ENCODE measurements around the gene RNF213. TPM values are rescaled to one million over a fixed set of nuclear protein-coding genes. Genes with fewer than 3 reads are reported as not detected.
A peak's percentile ranks its signal among the peaks of the same experiment; 100 is the strongest.

The RNF213 gene
- total and polyA plus RNA-seq, 4 donors = 67.0 to 198 (median 106) TPM

GRCh38 chr17:80415626-80416137, 155.0 kb downstream of the RNF213 start:
- DNase-seq (no peak), ATAC-seq (ENCODE audit: insufficient read depth, low FRiP score) (no peak)
- H3K4me1 ChIP-seq (ENCODE audit: control insufficient read depth in 5 of 5, insufficient read depth in 5 of 5, low read length in 5 of 5) = peaks cover 0 to 17% (median 11%) of the 10 kb centered on the region in 5 donors
- WGBS, 2 donors = 9 to 12% methylated on average over 39 of the region's 39 CpGs
- H3K27me3 ChIP-seq (ENCODE audit: control insufficient read depth in 3 of 3, insufficient read depth in 3 of 3, low read length in 2 of 3) = no peaks in the 10 kb centered on the region
- H3K4me3 ChIP-seq = peak overlapping the region; percentile 77
- H3K9me3 ChIP-seq (ENCODE audit: control insufficient read depth in 4 of 4, insufficient read depth in 3 of 4, low read length in 3 of 4) = no peaks in the 10 kb centered on the region
- peaks cover 0 to 29% (median 2%) of the 10 kb centered on the region in 4 donors for H3K36me3 ChIP-seq (ENCODE audit: control insufficient read depth in 4 of 4, insufficient read depth in 4 of 4, low read length in 4 of 4)
- H3K27ac ChIP-seq (ENCODE audit: low read depth in 1 of 2, low read length in 1 of 2) = peak overlapping the region; percentile 89 to 92
- TF ChIP-seq CTCF (IDR thresholded peaks at IDR 0.05; ENCODE audit: control extremely low read depth, extremely low read depth) = no peak
- H3K9ac ChIP-seq (ENCODE audit: insufficient read depth in 1 of 2, low read length in 2 of 2) = peak overlapping the region; percentile 79 to 84

DNA sequence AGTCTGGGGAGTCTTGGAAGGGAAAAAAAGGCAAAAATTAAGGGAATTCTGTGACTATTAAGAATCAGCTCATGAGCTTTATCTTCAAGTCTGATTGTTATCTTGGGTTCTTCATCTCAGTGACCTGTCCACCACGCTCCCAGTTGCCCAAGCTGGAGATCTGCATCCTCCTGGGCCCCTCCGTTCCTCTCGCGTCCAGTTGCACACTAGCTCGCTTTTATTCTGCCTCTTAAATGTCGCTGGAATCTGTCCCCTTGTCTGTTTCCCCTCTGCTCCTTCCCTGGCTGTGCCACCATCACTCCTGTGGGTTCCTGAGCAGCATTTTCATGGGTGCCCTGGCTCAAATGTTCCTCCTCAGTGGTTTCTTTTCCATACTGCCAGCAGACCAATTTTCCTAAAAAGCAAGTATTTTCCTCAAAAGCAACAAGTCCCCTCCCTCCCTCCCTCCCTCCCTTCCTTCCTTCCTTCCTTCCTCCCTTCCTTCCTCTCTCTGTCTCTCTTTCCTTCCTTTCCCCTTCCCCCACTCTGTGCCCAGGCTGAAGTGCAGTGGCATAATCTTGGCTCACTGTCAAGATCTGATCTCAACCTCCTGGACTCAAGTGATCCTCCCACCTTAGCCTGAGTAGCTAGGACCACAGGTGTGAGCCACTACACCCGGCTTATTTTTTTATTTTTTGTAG, 155.7 kb downstream of the RNF213 start:
- no peak for DNase-seq
- 78 to 81% methylated on average over 7 of the region's 7 CpGs for WGBS, 2 donors
- no peak for TF ChIP-seq CTCF (IDR thresholded peaks at IDR 0.05; ENCODE audit: control extremely low read depth, extremely low read depth)
- Histone ChIP-seq H3K9ac (ENCODE audit: insufficient read depth in 1 of 2, low read length in 2 of 2) (peak overlapping the region in 1 of 2 donors; percentile 17), H3K4me1 (ENCODE audit: control insufficient read depth in 5 of 5, insufficient read depth in 5 of 5, low read length in 5 of 5) (peaks cover 0 to 17% (median 11%) of the 10 kb centered on the region in 5 donors), H3K4me3 (no peak overlapping the region), H3K9me3 (ENCODE audit: control insufficient read depth in 4 of 4, insufficient read depth in 3 of 4, low read length in 3 of 4) (no peaks in the 10 kb centered on the region), H3K36me3 (ENCODE audit: control insufficient read depth in 4 of 4, insufficient read depth in 4 of 4, low read length in 4 of 4) (peaks cover 0 to 29% (median 2%) of the 10 kb centered on the region in 4 donors), H3K27ac (ENCODE audit: low read depth in 1 of 2, low read length in 1 of 2) (no peak overlapping the region), H3K27me3 (ENCODE audit: control insufficient read depth in 3 of 3, insufficient read depth in 3 of 3, low read length in 2 of 3) (no peaks in the 10 kb centered on the region)
- ATAC-seq (ENCODE audit: insufficient read depth, low FRiP score) = no peak

- WGBS, 2 donors = 86 to 94% methylated on average over 6 of the region's 6 CpGs
- H3K27me3 ChIP-seq (ENCODE audit: control insufficient read depth in 3 of 3, insufficient read depth in 3 of 3, low read length in 2 of 3) = no peaks in the 10 kb centered on the region
- no peak for DNase-seq
These were observed 156.3 kb downstream of the RNF213 start for GRCh38 chr17:80416940-80417293.

More at GRCh38 chr17:80416940-80417293, 156.3 kb downstream of the RNF213 start:
- no peak for TF ChIP-seq CTCF (IDR thresholded peaks at IDR 0.05; ENCODE audit: control extremely low read depth, extremely low read depth)
- no peaks in the 10 kb centered on the region for H3K9me3 ChIP-seq (ENCODE audit: control insufficient read depth in 4 of 4, insufficient read depth in 3 of 4, low read length in 3 of 4)
- H3K4me1 ChIP-seq (ENCODE audit: control insufficient read depth in 5 of 5, insufficient read depth in 5 of 5, low read length in 5 of 5) = peaks cover 0 to 17% (median 11%) of the 10 kb centered on the region in 5 donors
- H3K27ac ChIP-seq (ENCODE audit: low read depth in 1 of 2, low read length in 1 of 2) = no peak overlapping the region
- no peak for ATAC-seq (ENCODE audit: insufficient read depth, low FRiP score)
- H3K36me3 ChIP-seq (ENCODE audit: control insufficient read depth in 4 of 4, insufficient read depth in 4 of 4, low read length in 4 of 4) = peaks cover 0 to 29% (median 2%) of the 10 kb centered on the region in 4 donors
- no peak overlapping the region for H3K9ac ChIP-seq (ENCODE audit: insufficient read depth in 1 of 2, low read length in 2 of 2)
- H3K4me3 ChIP-seq = no peak overlapping the region

All from lung (tissue), 12 donors.